Activated naive CD4-positive, alpha-beta T cell treated with anti-CD3 and anti-CD28 coated beads, Interleukin-2, amount 50 U/mL, for 16 hours (primary cell): ENCODE results near the gene CPEB3.
"Not testable (repeated sequence)": the region's sequence is repeated elsewhere in the genome, so short reads cannot be mapped to it uniquely, and the experiment has no call there.

Experiments
- DNase-seq: peaks from one replicate; pipeline ENCODE4 v3.0.0-alpha.2; 2020

The CPEB3 gene

GRCh38 chr10:92208157-92208720, 82.6 kb downstream of the CPEB3 start:
- no peak for DNase-seq

GRCh38 chr10:92207061-92207460, 83.8 kb downstream of the CPEB3 start:
- DNase-seq: no peak

- DNase-seq: no peak
Measured at GRCh38 chr10:92203919-92204623, 86.8 kb downstream of the CPEB3 start.

GRCh38 chr10:92202536-92202935, 88.3 kb downstream of the CPEB3 start:
- no peak for DNase-seq

GRCh38 chr10:92200564-92200963, 90.3 kb downstream of the CPEB3 start:
- DNase-seq: no peak

GRCh38 chr10:92187101-92187500, 103.8 kb downstream of the CPEB3 start:
- DNase-seq: no peak

- no peak for DNase-seq
Measured at GRCh38 chr10:92184977-92185376, 105.9 kb downstream of the CPEB3 start.

- DNase-seq: no peak
Measured at GRCh38 chr10:92183199-92183598, 107.7 kb downstream of the CPEB3 start.

GRCh38 chr10:92181575-92181974, 109.3 kb downstream of the CPEB3 start:
- DNase-seq: no peak

GRCh38 chr10:92180399-92180798, 110.5 kb downstream of the CPEB3 start:
- no peak for DNase-seq

GRCh38 chr10:92177546-92177945, 113.3 kb downstream of the CPEB3 start:
- DNase-seq: no peak

GRCh38 chr10:92175164-92175563, 115.7 kb downstream of the CPEB3 start:
- DNase-seq: no peak

GRCh38 chr10:92173996-92174395, 116.9 kb downstream of the CPEB3 start:
- DNase-seq: no peak

GRCh38 chr10:92164036-92164696, 126.7 kb downstream of the CPEB3 start:
- no peak for DNase-seq

- no peak for DNase-seq
Measured at GRCh38 chr10:92162541-92162940, 128.3 kb downstream of the CPEB3 start.

GRCh38 chr10:92156874-92157773, 133.8 kb downstream of the CPEB3 start:
- DNase-seq: no peak

GRCh38 chr10:92150823-92151222, 140.1 kb downstream of the CPEB3 start:
- no peak for DNase-seq

- no peak for DNase-seq
Measured at GRCh38 chr10:92149261-92149660, 141.6 kb downstream of the CPEB3 start.

GRCh38 chr10:92146781-92147180, 144.1 kb downstream of the CPEB3 start:
- no peak for DNase-seq

GRCh38 chr10:92146107-92146506, 144.8 kb downstream of the CPEB3 start:
- no peak for DNase-seq

- no peak for DNase-seq
Measured at GRCh38 chr10:92142949-92143348, 147.9 kb downstream of the CPEB3 start.

- DNase-seq: no peak
Measured at GRCh38 chr10:92142512-92142911, 148.4 kb downstream of the CPEB3 start.

GRCh38 chr10:92141147-92141546, 149.7 kb downstream of the CPEB3 start:
- DNase-seq: not testable (repeated sequence)
